Measurements from ENCODE around the gene ELK4.

DNA sequence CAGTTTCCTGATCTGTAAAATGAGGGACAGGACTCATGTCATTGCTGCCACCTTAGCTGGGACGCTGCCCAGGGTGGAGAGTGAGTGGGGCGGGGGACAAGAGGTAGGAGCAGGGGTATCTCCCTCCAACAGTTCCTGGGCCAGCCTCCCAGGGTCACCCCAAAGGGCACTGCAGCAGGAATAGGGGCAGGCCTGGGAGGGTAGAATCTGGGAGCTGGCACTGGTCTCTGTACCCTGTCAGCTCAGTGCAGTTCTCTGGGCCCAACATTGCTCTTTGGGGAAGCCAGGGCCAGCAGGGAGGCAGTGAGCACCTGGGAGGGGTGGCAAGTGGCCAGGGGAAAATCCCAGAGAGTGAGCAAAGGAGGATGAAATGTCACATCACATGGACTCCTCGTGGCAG, 55.8 kb downstream of the ELK4 start:
- no peak for TF ChIP-seq EZH2 (IDR thresholded peaks at IDR 0.05; ENCODE audit: low read length, missing control alignments)
- TF ChIP-seq, protein P1, sequence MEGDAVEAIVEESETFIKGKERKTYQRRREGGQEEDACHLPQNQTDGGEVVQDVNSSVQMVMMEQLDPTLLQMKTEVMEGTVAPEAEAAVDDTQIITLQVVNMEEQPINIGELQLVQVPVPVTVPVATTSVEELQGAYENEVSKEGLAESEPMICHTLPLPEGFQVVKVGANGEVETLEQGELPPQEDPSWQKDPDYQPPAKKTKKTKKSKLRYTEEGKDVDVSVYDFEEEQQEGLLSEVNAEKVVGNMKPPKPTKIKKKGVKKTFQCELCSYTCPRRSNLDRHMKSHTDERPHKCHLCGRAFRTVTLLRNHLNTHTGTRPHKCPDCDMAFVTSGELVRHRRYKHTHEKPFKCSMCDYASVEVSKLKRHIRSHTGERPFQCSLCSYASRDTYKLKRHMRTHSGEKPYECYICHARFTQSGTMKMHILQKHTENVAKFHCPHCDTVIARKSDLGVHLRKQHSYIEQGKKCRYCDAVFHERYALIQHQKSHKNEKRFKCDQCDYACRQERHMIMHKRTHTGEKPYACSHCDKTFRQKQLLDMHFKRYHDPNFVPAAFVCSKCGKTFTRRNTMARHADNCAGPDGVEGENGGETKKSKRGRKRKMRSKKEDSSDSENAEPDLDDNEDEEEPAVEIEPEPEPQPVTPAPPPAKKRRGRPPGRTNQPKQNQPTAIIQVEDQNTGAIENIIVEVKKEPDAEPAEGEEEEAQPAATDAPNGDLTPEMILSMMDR (conservative IDR thresholded peaks at IDR 0.05 in 1 of 2, IDR thresholded peaks at IDR 0.05 in 1 of 2; ENCODE audit: low read depth in 1 of 2, low read length in 2 of 2): no peak
